ENCODE results near the gene FAXDC2. TPM values are rescaled to one million over a fixed set of nuclear protein-coding genes. Genes with fewer than 3 reads are reported as not detected.

Gene FAXDC2
- total RNA-seq, result not detected in 2 replicates

DNA sequence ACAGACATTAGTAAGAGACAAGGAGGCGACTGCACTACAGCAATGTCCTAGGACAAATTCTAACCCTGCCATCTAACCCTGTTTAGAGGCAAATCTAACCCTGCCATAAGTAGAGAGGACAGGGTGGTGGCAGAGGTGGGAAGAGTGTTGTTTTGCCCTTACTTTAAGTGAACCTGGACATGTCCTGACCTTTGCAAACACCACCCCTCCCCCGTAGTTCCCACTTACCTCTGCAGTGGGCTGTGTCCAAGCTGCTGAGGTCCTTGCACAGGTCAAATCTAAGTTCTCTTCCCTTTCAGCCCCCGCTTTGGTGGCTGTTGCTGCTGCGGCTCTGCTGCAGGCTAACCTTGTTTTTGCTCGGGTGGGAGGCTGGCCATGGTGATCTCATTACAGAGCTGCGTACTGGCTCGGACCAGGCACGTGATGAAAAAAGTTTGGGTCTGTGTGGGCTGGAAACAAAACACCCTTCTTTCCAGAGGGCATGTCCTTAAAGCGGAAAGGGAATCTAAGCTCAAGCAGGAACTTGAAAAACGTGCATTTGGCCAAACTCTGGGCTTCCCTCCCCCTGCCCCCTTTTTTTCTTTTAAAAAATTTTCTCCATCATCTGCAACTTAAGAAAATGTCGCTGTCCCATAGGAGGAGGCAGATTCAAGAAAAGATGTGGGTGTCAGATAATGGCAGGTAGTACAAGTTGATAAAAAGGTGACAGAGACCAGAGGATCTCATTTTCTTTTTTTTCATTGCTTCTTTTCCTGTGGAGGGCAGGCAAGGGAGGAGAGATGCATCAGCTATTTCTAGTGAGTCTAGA is at the start of gene FAXDC2:
TSS of gene FAXDC2 (minus strand) at position 349 of the 808 bp plus-strand sequence. CDS start 12,425 bp downstream, outside the sequence.
- intact Hi-C loops (cut with micrococcal nuclease), result no loop called here

DNA sequence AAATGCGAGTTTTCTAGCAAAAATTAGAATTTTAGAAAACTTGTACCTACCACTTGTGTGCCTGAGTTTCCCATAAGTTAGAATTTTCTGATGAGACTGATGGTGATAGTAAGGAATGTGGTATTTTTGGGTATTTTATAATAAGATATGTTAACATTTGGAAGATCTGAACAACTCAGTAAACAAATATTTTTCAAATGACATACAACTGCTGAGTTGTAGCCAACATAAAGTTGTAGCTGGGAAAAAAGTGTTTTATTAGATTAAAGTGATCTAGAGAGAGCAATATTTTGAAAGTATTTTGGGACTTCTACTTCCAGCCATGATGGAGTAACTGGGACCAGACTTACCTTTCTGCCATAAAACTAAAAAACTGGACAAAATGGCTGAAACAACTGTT is 49.7 kb upstream of the FAXDC2 start:
- intact Hi-C loops (cut with micrococcal nuclease), result no loop called here

DNA sequence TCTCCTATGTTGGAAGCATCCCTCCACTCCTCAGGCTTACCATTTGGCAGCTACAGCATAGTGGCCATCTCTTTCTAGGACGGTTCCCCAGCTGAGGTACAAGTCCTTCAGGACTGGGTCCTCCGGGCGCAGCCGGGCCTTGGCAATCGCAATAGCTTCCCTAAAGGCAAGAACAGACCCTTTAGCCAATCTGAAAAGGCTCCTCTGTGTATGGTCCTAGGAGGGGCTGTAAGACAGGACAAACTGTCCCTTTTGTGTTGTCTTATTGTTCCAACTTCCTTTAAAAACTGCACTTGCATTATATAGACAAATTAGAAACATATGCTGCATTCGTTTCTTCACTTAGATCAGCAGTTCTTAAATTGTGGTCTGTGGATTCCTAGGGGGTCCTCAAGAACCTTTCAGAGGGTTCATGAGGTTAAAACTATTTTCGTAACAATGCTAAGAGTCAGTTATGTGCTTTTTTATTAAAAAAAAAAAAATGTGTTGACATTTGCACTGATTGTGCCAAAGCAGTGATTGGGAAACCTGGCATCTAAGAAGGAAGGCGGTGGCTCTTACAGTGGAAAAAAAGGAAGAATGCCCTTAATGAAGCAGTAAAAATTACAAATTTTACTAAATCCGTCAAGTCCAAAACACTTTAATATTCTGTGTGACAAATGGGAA is 48.9 kb upstream of the FAXDC2 start:
- intact Hi-C loops (cut with micrococcal nuclease), result no loop called here

DNA sequence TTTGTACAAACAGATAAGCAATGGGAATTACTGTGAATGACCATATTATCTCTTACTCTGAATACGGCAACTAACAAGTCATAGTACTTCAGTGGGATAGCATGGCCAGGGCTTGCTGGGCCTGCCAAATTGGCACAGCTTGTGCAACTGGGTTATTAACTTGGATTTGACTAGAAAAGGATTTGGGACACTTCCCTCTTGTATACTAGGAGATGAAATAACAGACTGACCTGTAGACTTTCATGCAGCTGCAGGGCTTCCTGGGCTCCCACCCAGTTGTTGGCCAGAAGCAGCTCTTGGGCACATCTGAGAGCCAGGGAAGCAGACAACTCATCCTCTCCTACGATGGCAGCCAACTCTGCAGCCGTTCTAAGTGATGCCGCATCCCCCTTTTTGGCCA is 47.8 kb upstream of the FAXDC2 start:
- intact Hi-C loops (cut with micrococcal nuclease), result no loop called here

GRCh38 chr5:154896562-154897165 is 46.3 kb upstream of the FAXDC2 start:
- intact Hi-C loops (cut with micrococcal nuclease), result no loop called here

DNA sequence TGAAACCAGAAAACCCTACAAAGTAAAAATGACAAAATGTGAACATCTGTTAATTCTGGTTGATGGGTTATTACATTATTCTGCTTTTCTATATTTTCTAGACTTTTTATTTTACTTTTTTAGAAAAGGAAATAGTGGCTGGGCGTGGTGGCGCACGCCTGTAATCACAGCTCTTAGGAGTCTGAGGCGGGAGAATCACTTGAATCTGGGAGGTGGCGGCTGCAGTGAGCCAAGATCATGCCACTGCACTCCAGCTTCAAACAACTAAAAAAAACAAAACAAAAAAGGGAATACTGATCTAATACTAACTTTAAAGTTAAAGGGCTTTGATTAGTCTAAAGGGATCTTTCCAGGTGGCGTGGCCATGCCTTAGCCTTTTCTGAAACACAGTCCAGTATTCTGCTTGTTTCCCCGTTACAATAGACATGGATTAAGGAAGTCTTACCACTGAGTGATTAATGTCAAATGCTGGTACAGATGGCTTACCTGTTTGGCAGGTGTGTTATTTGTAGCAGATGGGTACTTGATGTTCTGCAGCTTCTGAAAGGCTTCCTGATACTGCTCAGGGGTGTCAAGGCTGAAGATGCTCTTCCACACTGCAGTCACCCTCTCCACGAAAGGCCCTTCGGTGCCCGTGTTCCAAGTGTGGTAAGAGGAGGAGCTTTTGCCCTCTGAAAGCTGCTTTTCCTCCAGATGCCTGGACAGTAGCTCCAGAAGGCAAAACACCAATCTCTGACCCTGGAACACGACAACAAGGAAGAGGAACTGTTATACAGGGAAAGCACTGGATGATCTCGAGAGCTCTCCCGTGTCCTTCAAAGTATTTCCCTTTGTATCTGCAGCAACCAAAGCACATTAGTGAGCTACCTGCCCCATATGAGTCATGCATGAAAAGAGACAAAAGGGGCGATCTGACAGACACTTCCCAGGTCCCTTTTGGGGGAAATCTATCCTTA is 45.5 kb upstream of the FAXDC2 start:
- intact Hi-C loops (cut with micrococcal nuclease), result no loop called here

GRCh38 chr5:154893381-154893780 is 43.0 kb upstream of the FAXDC2 start:
- intact Hi-C loops (cut with micrococcal nuclease), result no loop called here

- intact Hi-C loops (cut with micrococcal nuclease), result no loop called here
These were observed 42.0 kb upstream of the FAXDC2 start for GRCh38 chr5:154892369-154892771.

GRCh38 chr5:154885439-154885838 is 35.0 kb upstream of the FAXDC2 start:
- intact Hi-C loops (cut with micrococcal nuclease), result no loop called here

GRCh38 chr5:154884424-154884823 is 34.0 kb upstream of the FAXDC2 start:
- intact Hi-C loops (cut with micrococcal nuclease), result no loop called here

DNA sequence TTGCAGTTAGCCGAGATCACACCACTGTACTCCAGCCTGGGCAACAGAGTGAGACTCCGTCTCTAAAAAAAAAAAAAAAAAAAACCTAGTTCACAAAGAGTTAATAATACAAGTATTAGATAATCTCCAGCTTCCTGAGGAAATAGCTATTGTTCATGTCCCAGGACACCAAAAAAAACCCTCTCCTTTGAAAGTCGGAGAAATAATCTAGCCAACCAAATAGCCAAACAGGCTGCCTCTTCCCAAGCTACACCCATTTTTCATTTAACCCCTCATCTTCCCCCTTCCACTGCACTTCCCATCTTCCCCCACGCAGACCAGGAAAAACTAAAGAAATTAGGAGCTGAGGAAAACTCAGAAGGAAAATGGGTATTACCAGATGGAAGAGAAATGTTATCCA is 31.6 kb upstream of the FAXDC2 start:
- intact Hi-C loops (cut with micrococcal nuclease), result no loop called here

DNA sequence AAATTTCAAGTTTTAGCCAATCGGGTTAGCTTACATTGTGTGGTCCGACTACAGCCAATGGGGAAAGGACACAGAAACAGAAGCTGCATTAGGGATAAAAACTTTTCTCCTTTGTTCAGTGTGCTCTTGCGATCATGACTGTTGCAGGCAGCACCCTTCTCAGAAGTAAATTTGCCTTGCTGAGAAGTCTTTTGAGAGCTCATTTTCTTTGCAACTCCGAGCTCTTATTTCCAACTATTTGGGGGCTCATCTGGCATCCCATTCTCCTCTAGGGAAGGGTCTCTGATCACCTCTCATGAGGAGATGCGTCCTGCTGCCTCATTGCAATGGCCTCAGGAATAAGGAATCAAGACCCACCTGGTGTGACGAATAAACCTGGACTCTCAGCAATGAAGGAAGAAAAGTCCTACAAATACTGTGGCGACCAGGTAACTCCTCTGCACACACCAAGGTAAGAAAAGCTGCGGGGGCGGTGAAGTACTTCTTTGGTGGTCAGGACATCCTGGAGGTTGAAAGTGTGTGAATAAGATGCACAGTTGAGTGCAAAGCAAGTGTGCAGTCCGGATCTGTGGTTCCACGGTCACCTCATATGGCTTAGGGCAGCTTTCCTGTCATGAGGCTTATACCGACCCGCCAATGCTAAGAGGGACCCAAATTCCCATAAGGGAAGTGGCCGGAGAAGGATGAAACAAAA is 28.4 kb upstream of the FAXDC2 start:
- intact Hi-C loops (cut with micrococcal nuclease), result no loop called here

DNA sequence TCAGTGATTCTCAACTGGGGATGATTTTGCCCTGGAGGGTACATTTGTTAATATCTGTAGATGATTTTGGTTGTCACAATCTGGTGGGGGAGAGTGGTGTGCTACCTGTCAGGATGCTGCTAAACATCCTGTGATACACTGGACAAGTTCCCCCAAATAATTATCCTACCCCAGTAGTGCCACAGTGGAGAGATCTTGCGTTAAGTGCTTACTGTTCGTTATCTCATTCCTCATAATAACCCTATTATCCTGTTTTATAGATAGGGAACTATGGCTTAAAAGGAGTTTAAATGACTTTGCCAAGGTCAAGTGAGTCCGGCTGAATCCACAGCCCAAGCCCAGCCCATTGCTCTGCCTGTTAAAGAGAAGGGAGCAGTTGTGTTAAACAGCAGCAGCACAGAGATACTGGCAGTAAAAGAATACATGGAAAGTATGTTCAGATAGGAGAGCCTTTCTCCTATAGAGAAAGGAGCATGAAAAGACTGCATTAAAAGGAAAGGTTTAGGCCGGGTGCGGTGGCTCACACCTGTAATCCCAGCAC is 23.5 kb upstream of the FAXDC2 start:
- intact Hi-C loops (cut with micrococcal nuclease), result no loop called here

GRCh38 chr5:154871734-154872133 is 21.3 kb upstream of the FAXDC2 start:
- intact Hi-C loops (cut with micrococcal nuclease), result no loop called here

DNA sequence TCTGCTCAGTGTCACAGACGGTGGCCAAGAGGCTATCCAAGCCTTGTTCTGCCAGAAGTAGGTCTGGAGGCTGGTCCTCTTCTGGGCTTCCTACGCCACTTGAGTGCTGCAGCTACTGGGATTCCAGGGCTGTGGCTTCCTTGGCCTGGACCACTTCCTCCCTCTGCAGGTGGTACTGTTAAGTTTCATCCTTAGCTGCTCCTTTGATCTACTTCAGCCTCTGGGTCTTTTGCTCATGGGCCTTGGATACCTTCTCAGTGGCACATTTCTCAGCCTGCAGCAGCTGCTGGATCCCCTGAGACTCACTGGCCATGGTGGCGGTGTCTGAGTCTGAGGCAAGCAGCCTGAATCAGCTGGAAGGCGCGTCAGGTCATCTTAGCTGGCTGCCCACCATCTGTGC is 18.3 kb upstream of the FAXDC2 start:
- intact Hi-C loops (cut with micrococcal nuclease), result loop anchor here (1.0 kb wide), 1 partner anchor 218 kb away; no protein-coding TSS in a partner anchor

GRCh38 chr5:154866841-154867240 is 16.4 kb upstream of the FAXDC2 start:
- intact Hi-C loops (cut with micrococcal nuclease), result no loop called here

GRCh38 chr5:154865466-154866184 is 15.2 kb upstream of the FAXDC2 start:
- intact Hi-C loops (cut with micrococcal nuclease), result no loop called here

GRCh38 chr5:154863291-154864080 is 13.1 kb upstream of the FAXDC2 start:
- intact Hi-C loops (cut with micrococcal nuclease), result no loop called here

- intact Hi-C loops (cut with micrococcal nuclease), result no loop called here
These were observed 12.4 kb upstream of the FAXDC2 start for GRCh38 chr5:154862766-154863165.
